Fibroblast of pulmonary artery (primary cell): ENCODE measurements around the gene CPSF4L.

Experiments
- DNase-seq: peaks from one replicate; pipeline ENCODE4 v3.0.0-alpha.2; 2010; ENCODE audit warnings: low read depth
- H3K4me3 ChIP-seq: replicated peaks from 2 replicates; pipeline ENCODE4 v1.5.1; 2011; ENCODE audit warnings: low read depth, mild to moderate bottlenecking, control low read depth, low read length, moderate library complexity
- TF ChIP-seq, protein P1 (sequence below): IDR thresholded peaks from 2 replicates; pipeline ENCODE4 v1.5.1; 2011; ENCODE audit warnings: mild to moderate bottlenecking, control low read depth, low read length, inconsistent platforms; ENCODE audit errors: missing control alignments

Gene CPSF4L

GRCh38 chr17:73214008-73214407 is 47.7 kb downstream of the CPSF4L start:
- DNase-seq: no peak
- H3K4me3 ChIP-seq: no peak overlapping the region
- TF ChIP-seq, protein P1, sequence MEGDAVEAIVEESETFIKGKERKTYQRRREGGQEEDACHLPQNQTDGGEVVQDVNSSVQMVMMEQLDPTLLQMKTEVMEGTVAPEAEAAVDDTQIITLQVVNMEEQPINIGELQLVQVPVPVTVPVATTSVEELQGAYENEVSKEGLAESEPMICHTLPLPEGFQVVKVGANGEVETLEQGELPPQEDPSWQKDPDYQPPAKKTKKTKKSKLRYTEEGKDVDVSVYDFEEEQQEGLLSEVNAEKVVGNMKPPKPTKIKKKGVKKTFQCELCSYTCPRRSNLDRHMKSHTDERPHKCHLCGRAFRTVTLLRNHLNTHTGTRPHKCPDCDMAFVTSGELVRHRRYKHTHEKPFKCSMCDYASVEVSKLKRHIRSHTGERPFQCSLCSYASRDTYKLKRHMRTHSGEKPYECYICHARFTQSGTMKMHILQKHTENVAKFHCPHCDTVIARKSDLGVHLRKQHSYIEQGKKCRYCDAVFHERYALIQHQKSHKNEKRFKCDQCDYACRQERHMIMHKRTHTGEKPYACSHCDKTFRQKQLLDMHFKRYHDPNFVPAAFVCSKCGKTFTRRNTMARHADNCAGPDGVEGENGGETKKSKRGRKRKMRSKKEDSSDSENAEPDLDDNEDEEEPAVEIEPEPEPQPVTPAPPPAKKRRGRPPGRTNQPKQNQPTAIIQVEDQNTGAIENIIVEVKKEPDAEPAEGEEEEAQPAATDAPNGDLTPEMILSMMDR: no peak

DNA sequence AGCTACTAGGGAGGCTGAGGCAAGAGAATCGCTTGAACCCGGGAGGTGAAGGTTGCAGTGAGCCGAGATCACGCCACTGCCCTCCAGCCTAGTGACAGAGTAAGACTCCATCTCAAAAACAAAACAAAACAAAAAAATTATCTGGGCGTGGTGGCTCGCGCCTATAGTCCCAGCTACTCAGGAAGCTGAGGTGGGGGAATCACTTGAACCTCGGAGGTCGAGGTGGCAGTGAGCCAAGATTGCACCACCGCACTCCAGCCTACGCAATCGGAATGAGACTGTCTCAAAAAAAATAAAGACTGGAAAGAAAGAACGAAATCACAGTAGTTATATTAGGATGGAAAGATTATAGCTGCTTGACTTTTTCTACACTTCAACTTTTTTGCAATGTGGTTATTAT is 49.9 kb downstream of the CPSF4L start:
- DNase-seq: no peak
- H3K4me3 ChIP-seq: no peak overlapping the region
- TF ChIP-seq, protein P1: no peak

DNA sequence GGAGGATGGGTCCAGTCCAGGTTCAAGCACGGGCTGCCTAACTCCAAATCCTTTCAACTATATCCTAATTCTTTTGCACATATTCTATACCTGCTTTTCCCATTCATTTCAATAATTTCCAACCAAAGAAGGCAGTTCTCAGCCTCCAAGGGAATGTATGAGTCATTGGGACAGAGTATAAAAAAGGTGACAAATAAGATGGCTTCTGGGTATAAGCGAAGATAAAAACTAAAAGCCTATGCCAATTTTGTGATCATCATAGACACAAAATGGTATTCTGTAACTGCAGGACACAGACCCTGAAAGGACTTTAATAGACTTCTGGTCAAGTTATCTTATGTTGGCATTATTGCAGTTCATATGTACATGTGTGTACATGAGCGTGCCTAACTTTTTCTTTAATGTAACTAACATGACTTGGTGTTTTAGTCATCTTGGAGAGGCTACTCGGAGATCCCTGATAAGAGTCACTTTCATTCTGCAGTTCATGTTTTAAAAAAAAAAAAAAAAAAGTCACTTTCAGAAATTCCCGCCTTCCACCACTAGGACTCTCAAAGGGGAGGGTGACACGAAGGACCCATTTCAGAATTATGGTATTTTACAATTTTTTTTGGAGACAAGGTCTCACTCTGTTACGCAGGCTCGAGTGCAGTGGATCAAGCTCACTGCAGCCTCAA is 51.5 kb downstream of the CPSF4L start:
- TF ChIP-seq, protein P1: peak; percentile 35
- H3K4me3 ChIP-seq: no peak overlapping the region
- DNase-seq: peak; percentile 22

GRCh38 chr17:73209436-73209835 is 52.2 kb downstream of the CPSF4L start:
- TF ChIP-seq, protein P1: no peak
- DNase-seq: no peak
- H3K4me3 ChIP-seq: no peak overlapping the region

- TF ChIP-seq, protein P1: no peak
- no peak for DNase-seq
- no peak overlapping the region for H3K4me3 ChIP-seq
These were observed 53.4 kb downstream of the CPSF4L start for GRCh38 chr17:73208139-73208827.

GRCh38 chr17:73205459-73205961 is 56.2 kb downstream of the CPSF4L start:
- H3K4me3 ChIP-seq: no peak overlapping the region
- TF ChIP-seq, protein P1: no peak
- no peak for DNase-seq
